Thoracic aorta (tissue), 2 donors: ENCODE results near the gene GPATCH4. TPM values are rescaled to one million over a fixed set of nuclear protein-coding genes. Genes with fewer than 3 reads are reported as not detected.
A peak's percentile ranks its signal among the peaks of the same experiment; 100 is the strongest.

Experiments
- ATAC-seq: fragments of 150-250 bp; one replicate; pipeline ENCODE4 v1.8.0; 2017; ENCODE audit warnings: low read depth; ENCODE audit not compliant: insufficient number of reproducible peaks, low FRiP score
- DNase-seq: peaks from one replicate; pipeline ENCODE4 v3.0.0-alpha.2; 2020; ENCODE audit warnings: low spot score
- H3K27ac ChIP-seq, 2 donors: fragments of 200-600 bp; sonication (generic); 1 replicate in 1 of 2; 2 replicates in 1 of 2; pipeline ENCODE4 v1.5.1; 2016; ENCODE audit warnings: mild to moderate bottlenecking in 2 of 2, moderate library complexity in 2 of 2
- H3K27me3 ChIP-seq: fragments of 200-600 bp; sonication (generic); replicated peaks from 2 replicates; pipeline ENCODE4 v1.6.0; 2016; ENCODE audit warnings: mild to moderate bottlenecking; ENCODE audit not compliant: insufficient read depth
- H3K36me3 ChIP-seq: fragments of 200-600 bp; sonication (generic); one replicate; pipeline ENCODE4 v1.5.1; 2016
- H3K4me1 ChIP-seq, 2 donors: fragments of 200-600 bp; sonication (generic); 1 replicate in 1 of 2; 2 replicates in 1 of 2; pipeline versions ENCODE4 v1.5.1 to v1.6.0; 2016; ENCODE audit warnings: low read depth in 2 of 2, mild to moderate bottlenecking in 1 of 2; ENCODE audit not compliant: control insufficient read depth in 1 of 2
- H3K4me3 ChIP-seq: fragments of 200-600 bp; sonication (generic); 2 replicates; pipeline ENCODE4 v1.5.1; 2016; ENCODE audit warnings: mild to moderate bottlenecking
- H3K9me3 ChIP-seq: fragments of 200-600 bp; sonication (generic); 2 replicates; pipeline ENCODE4 v1.5.1; 2016
- total RNA-seq, 2 donors: library from RNA; depleted of rRNA; stranded (reverse); fragments of >200 nt; gene quantifications; one replicate each; pipeline versions ENCODE4 v1.1.0 to v1.2.3, GENCODE V29; 2016
- TF ChIP-seq, protein P1 (sequence below): fragments of 200-600 bp; sonication (generic); IDR thresholded peaks from one replicate; pipeline ENCODE4 v1.5.1; 2019; ENCODE audit warnings: antibody characterized with exemption

GPATCH4 gene
- total RNA-seq, 2 donors from 2014 or later, result 8.1 to 69.3 TPM

DNA sequence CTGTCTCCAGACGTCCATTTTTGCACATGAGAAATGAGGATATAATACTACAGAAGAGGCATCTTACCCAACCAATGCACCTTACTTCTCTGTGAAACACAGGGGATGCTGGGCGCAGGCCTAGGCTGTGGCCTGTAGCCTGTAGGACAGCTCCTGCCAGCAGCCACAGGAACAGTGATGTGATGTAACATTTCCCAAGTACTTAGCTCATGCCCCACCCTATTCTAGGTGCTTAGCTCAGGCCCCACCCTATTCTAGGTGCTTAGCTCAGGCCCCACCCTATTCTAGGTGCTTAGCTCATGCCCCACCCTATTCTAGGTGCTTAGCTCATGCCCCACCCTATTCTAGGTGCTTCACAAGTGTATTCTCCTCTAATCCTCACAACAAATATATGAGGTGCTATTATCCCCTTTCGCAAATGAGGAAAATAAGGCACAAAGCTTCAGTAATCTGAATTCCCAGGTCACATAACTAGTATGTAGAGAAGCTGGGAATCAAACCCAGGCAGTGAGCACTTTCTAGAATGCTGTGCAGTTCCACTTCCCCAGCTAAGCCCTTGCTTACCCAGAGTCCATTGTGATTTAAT lies 14.3 kb downstream of the GPATCH4 start:
- H3K27me3 ChIP-seq, result no peaks in the 10 kb centered on the region
- DNase-seq (no peak), ATAC-seq (no peak)
- no peaks in the 10 kb centered on the region for H3K36me3 ChIP-seq
- no peak overlapping the region for H3K27ac ChIP-seq
- no peaks in the 10 kb centered on the region for H3K9me3 ChIP-seq
- TF ChIP-seq, protein P1, sequence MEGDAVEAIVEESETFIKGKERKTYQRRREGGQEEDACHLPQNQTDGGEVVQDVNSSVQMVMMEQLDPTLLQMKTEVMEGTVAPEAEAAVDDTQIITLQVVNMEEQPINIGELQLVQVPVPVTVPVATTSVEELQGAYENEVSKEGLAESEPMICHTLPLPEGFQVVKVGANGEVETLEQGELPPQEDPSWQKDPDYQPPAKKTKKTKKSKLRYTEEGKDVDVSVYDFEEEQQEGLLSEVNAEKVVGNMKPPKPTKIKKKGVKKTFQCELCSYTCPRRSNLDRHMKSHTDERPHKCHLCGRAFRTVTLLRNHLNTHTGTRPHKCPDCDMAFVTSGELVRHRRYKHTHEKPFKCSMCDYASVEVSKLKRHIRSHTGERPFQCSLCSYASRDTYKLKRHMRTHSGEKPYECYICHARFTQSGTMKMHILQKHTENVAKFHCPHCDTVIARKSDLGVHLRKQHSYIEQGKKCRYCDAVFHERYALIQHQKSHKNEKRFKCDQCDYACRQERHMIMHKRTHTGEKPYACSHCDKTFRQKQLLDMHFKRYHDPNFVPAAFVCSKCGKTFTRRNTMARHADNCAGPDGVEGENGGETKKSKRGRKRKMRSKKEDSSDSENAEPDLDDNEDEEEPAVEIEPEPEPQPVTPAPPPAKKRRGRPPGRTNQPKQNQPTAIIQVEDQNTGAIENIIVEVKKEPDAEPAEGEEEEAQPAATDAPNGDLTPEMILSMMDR, result no peak
- H3K4me1 ChIP-seq, result peaks cover 0 to 7% of the 10 kb centered on the region in 2 donors
- no peak overlapping the region for H3K4me3 ChIP-seq

GRCh38 chr1:156586323-156586722 lies 15.0 kb downstream of the GPATCH4 start:
- H3K27ac ChIP-seq, result no peak overlapping the region
- H3K27me3 ChIP-seq, result no peaks in the 10 kb centered on the region
- H3K4me3 ChIP-seq, result no peak overlapping the region
- no peak for ATAC-seq
- TF ChIP-seq, protein P1, result no peak
- peaks cover 0 to 5% of the 10 kb centered on the region in 2 donors for H3K4me1 ChIP-seq
- DNase-seq, result no peak
- H3K9me3 ChIP-seq, result no peaks in the 10 kb centered on the region
- H3K36me3 ChIP-seq, result no peaks in the 10 kb centered on the region

DNA sequence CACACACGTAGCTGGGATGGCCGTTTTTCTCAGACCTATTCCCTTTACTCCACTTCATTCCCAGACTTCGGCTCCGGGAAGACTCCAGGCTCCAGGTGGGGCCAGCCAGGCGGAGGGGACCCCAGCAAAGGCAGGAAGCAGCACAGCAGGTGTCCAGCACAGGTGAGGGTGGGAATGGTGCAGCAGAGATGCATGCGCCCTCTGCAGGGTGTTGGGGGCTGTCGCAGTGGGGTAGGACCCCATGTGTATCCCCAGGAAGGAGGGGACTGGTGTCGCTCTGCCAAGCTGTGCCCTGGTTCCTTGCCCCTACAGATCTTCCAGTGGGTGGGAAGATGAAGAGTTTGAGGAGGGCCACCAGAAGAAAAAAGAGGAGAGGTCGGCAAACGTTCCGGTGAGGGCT lies 16.5 kb downstream of the GPATCH4 start:
- DNase-seq, result no peak
- H3K36me3 ChIP-seq, result no peaks in the 10 kb centered on the region
- no peaks in the 10 kb centered on the region for H3K9me3 ChIP-seq
- H3K4me1 ChIP-seq, result no peaks in the 10 kb centered on the region
- no peak for ATAC-seq
- no peak overlapping the region for H3K4me3 ChIP-seq
- H3K27me3 ChIP-seq, result no peaks in the 10 kb centered on the region
- TF ChIP-seq, protein P1, result no peak
- no peak overlapping the region for H3K27ac ChIP-seq

- no peaks in the 10 kb centered on the region for H3K9me3 ChIP-seq
- TF ChIP-seq, protein P1, result peak; percentile 92
- no peak overlapping the region for H3K27ac ChIP-seq
- no peak overlapping the region for H3K4me3 ChIP-seq
- H3K27me3 ChIP-seq, result no peaks in the 10 kb centered on the region
- ATAC-seq (no peak), DNase-seq (no peak)
- no peaks in the 10 kb centered on the region for H3K36me3 ChIP-seq
- H3K4me1 ChIP-seq, result no peaks in the 10 kb centered on the region
These were observed 17.3 kb downstream of the GPATCH4 start for GRCh38 chr1:156583821-156584622.

DNA sequence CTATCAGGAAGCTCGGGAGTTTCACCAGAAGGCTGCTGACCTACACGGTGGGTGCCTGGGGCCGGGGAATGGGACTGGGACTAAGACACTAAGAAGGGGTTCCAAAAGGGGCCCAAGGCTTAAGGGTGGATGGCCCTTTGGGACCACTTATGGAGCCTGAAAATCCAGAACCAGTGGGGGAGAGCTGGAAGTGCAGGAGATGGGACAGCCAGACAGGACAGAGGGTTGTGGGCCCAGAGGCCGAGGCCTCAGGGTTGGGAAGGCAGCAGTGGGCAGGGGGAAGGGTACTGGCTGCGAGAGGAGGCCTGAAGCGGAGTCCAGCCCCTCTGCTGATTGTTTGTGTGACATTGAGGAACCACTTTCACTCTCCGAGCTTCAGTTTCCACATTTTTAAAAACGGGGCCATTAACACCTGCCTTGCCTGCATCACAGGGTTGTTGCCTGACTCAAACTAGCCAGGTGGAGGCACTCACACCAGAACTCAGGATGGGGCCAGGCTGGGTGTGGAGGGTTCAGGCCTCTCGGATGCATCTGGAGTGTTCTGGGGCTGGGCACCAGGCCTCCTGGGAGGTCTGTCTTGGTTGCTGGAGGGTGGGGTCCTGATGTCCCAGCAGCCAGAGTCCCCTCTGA lies 18.8 kb downstream of the GPATCH4 start:
- ATAC-seq, result no peak
- TF ChIP-seq, protein P1, result no peak
- no peak overlapping the region for H3K4me3 ChIP-seq
- no peak for DNase-seq
- no peaks in the 10 kb centered on the region for H3K36me3 ChIP-seq
- no peaks in the 10 kb centered on the region for H3K4me1 ChIP-seq
- no peak overlapping the region for H3K27ac ChIP-seq
- H3K27me3 ChIP-seq, result no peaks in the 10 kb centered on the region
- no peaks in the 10 kb centered on the region for H3K9me3 ChIP-seq
